ENCODE results near the gene ZNF865. TPM values are rescaled to one million over a fixed set of nuclear protein-coding genes. Genes with fewer than 3 reads are reported as not detected.

The ZNF865 gene
- total and polyA plus RNA-seq, 2 of the 8 experiments (the other 6 are each of a cell fraction or from before 2014, with no cell fraction given) = 3.5 to 13.6 TPM

DNA sequence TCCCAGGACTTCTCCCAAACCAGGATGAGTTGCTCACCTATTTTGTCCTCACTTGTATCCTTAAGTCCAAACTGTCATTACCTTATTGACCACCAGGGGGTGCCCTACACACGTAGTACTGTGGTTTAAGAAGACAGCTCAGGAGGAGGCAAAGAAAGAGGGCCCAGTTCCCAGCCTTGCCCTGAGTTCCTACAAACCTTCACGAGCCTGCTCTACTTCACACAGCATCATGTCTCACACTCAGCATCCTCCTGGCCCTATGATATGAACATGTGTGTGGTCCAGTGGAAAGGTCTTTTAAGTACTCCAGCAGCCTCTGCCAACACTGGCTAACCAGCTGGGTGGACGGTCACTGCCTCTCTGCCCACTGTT, 27.0 kb downstream of the ZNF865 start:
- no peaks in the 10 kb centered on the region for H3K36me3 ChIP-seq (ENCODE audit: control insufficient read depth in 2 of 4, insufficient read depth in 4 of 4, low read length in 3 of 4)
- H3K4ac ChIP-seq (replicated peaks; ENCODE audit: insufficient read length, low read depth, low read length) = no peak overlapping the region
- H3K79me2 ChIP-seq (ENCODE audit: control insufficient read depth in 1 of 2, insufficient read depth in 2 of 2, low read length in 2 of 2) = peaks cover 4 to 22% of the 10 kb centered on the region in 2 experiments; a peak in 3 of 4 replicates
- no peaks in the 10 kb centered on the region for H3K27me3 ChIP-seq (replicated peaks in 1 of 4; ENCODE audit: control insufficient read depth in 3 of 4, extremely low read depth in 1 of 4, insufficient read depth in 3 of 4, low read length in 3 of 4)
- H4K5ac ChIP-seq (ENCODE audit: insufficient read length, low read depth, low read length) = no peak overlapping the region
- no peak overlapping the region for H2BK5ac ChIP-seq (ENCODE audit: low read depth, low read length)
- H4K20me1 ChIP-seq (replicated peaks in 1 of 2; ENCODE audit: control insufficient read depth in 1 of 2, insufficient read depth in 2 of 2, low read length in 2 of 2) = peaks cover 3 to 7% of the 10 kb centered on the region in 2 experiments
- peak overlapping the region; percentile 45; the same call in 1 of the 2 replicates for H2AFZ ChIP-seq (ENCODE audit: low read length)
- H3K14ac ChIP-seq (ENCODE audit: insufficient read length) = no peak overlapping the region
- H3K4me2 ChIP-seq (ENCODE audit: insufficient read depth in 1 of 2, low read depth in 2 of 2, low read length in 2 of 2) = no peak overlapping the region
- peak in 1 of 2 experiments; percentile 77; a peak in 1 of 4 replicates for TF ChIP-seq SIN3A (conservative IDR thresholded peaks at IDR 0.05 in 1 of 2, IDR thresholded peaks at IDR 0.05 in 1 of 2; ENCODE audit: low read depth in 1 of 2, low read length in 2 of 2)
- TF ChIP-seq CTCF (IDR thresholded peaks at IDR 0.05; ENCODE audit: control extremely low read depth in 1 of 3, insufficient read depth in 1 of 3, low read depth in 1 of 3, low read length in 3 of 3) = peak; percentile 23 to 85 (median 83)
- TF ChIP-seq RAD21 (IDR thresholded peaks at IDR 0.05 in 1 of 2, conservative IDR thresholded peaks at IDR 0.05 in 1 of 2; ENCODE audit: low read depth in 2 of 2, low read length in 2 of 2) = peak; percentile 73 to 81
- no peak for TF ChIP-seq NRF1 (IDR thresholded peaks at IDR 0.05; ENCODE audit: low read depth, low read length)
- TF ChIP-seq POU5F1 (IDR thresholded peaks at IDR 0.05; ENCODE audit: low read depth, low read length) = no peak
- TF ChIP-seq GABPA (IDR thresholded peaks at IDR 0.05; ENCODE audit: borderline replicate concordance, insufficient read depth, low read length) = no peak
- no peak for TF ChIP-seq SIX5 (IDR thresholded peaks at IDR 0.05; ENCODE audit: low read depth, low read length)
- peaks cover 3 to 6% (median 6%) of the 10 kb centered on the region in 4 experiments; a peak in 6 of 7 replicates for H3K4me1 ChIP-seq (replicated peaks in 1 of 4; ENCODE audit: control insufficient read depth in 3 of 4, insufficient read depth in 4 of 4, low read length in 3 of 4)
- H3K27ac ChIP-seq (ENCODE audit: low read depth, low read length) = no peak overlapping the region
- H4K91ac ChIP-seq (replicated peaks; ENCODE audit: insufficient read length, low read length) = no peak overlapping the region
- H4K8ac ChIP-seq (ENCODE audit: extremely low read depth, insufficient read depth, low read length) = no peak overlapping the region
- no peak overlapping the region for H2BK120ac ChIP-seq (replicated peaks; ENCODE audit: low read depth, low read length)
- POLR2A ChIA-PET (ENCODE audit: partially characterized antibody) = interaction anchor here (0.7 to 8.8 kb wide), 11 partner anchors 14 to 229 kb away, joined by 3 to 96 read pairs (median 4); partner anchors contain the start of genes CCDC106, FIZ1, NAT14 and ZNF524
- DNase-seq (ENCODE audit: low read depth in 1 of 2, low spot score in 2 of 2) (peak in 1 of 2 experiments; percentile 94), FAIRE-seq (peak; percentile 28)
- no peak overlapping the region for H2AK5ac ChIP-seq (ENCODE audit: low read depth, low read length)
- H3K56ac ChIP-seq (replicated peaks; ENCODE audit: insufficient read length, low read depth, low read length) = no peak overlapping the region
- H3K79me1 ChIP-seq (ENCODE audit: low read depth, low read length) = peaks cover 13% of the 10 kb centered on the region
- H3K4me3 ChIP-seq (ENCODE audit: extremely low read depth in 1 of 4, insufficient read depth in 2 of 4, low read depth in 3 of 4, low read length in 4 of 4) = no peak overlapping the region
- H2BK20ac ChIP-seq (ENCODE audit: low read length) = no peak overlapping the region
- CTCF ChIA-PET (ENCODE audit: partially characterized antibody) = interaction anchor here (0.5 to 5.3 kb wide), 49 partner anchors 10 to 1159 kb away, joined by 3 to 56 read pairs (median 4); partner anchors contain the start of genes CCDC106, CDC42EP5, FIZ1 and ZNF784
- H2BK15ac ChIP-seq (ENCODE audit: low read length) = no peak overlapping the region
- H3K23ac ChIP-seq (ENCODE audit: insufficient read length) = no peak overlapping the region
- H3K23me2 ChIP-seq (ENCODE audit: low read depth, low read length) = peaks cover 11% of the 10 kb centered on the region
- H3K18ac ChIP-seq (ENCODE audit: extremely low read depth, low read length) = no peak overlapping the region
- no peaks in the 10 kb centered on the region for H3K9me3 ChIP-seq (ENCODE audit: insufficient read depth in 2 of 2, low read depth in 1 of 2, low read length in 1 of 2)
- no peak overlapping the region; a peak in 1 of 7 replicates for H3K9ac ChIP-seq (replicated peaks in 1 of 4; ENCODE audit: extremely low read depth in 1 of 4, low read depth in 3 of 4, low read length in 3 of 4)
- 46% methylated on average over 3 of the region's 3 CpGs; no CpG with 5 or more reads in 1 of the 2 experiments for WGBS, 2 experiments (ENCODE audit: extremely low coverage in 1 of 2, insufficient coverage in 1 of 2, insufficient read length in 1 of 2, insufficient replicate concordance in 2 of 2, low coverage in 1 of 2, low lambda C conversion rate in 2 of 2, missing lambda C conversion rate in 1 of 2)
- H2BK12ac ChIP-seq (ENCODE audit: low read depth, low read length) = no peak overlapping the region

Data from H1 (cell line).